Activated CD8-positive, alpha-beta memory T cell treated with anti-CD3 and anti-CD28 coated beads, Interleukin-2, amount 50 U/mL, for 4 hours (primary cell): ENCODE results near the gene PMP22.
"Not testable (repeated sequence)": the region's sequence is repeated elsewhere in the genome, so short reads cannot be mapped to it uniquely, and the experiment has no call there.

ENCODE experiments used
- DNase-seq: peaks from one replicate; pipeline ENCODE4 v3.0.0-alpha.2; 2020

PMP22 gene

DNA sequence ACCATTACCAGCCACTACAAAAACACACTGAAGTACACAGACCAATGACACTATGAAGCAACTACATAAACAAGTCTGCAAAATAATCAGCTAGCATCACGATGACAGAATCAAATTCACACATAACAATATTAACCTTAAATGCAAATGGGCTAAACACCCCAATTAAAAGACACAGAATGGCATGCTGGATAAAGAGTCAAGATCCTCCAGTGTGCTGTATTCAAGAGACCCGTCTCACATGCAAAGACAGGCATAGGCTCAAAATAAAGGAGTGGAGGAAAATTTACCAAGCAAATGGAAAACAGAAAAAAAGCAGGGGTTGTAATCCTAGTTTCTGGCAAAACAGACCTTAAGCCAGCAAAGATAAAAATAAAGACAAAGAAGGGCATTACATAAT, 64.6 kb downstream of the PMP22 start:
- DNase-seq: not testable (repeated sequence)

DNA sequence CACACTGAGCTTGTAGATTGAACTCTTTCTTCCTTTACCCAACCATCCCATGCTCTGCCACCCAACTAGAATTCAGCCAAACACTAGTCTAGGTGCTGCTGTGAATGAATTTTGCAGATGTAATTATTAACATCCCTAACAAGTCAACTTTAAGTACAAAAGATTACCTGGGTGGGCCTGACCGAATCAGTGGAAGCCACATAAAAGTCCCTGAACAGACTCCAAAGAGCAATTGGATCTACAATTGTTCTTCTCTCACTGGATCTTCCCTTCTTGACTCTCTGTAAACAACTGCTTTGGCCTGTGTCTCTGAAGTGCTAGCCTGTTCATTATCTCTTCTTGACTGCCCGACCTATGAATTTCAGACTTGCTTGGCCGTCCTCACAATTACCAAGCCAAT, 67.9 kb downstream of the PMP22 start:
- DNase-seq: no peak

DNA sequence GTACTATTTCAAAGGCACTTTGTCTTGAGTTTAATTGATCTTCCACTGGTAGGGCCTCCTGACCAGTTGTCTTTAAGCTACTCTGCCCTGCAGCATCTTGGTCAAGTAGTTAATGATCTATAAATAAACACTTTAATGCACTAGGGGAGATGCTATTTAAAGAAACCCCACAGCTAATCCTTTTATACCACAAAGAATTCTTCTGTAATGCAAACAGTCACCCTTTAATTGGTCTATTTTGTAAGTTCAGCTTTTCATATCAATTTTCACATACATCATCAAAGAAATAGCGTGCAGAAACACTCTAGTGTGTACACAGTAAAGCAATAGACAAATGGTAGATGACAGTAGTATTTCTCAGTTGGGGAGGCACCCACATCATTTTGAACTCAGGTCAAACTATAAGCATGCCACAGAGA, 70.3 kb downstream of the PMP22 start:
- no peak for DNase-seq

DNA sequence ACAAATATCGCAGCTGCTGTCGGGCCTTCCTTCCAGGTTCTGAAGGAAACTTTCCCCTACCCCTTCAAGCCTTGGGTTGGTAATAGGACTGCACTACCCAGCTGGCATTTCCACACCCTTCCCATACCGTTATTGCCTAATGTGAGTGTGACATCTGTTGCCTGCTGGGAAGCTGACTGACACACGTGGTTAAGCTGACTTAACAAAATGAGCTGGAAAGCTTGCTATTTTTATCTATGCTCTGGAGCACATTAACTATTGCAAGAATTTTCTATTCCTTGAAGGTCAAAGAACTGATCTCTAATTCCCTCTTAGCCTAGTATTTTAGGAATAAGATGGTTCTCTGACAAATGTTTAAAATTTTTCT, 79.5 kb downstream of the PMP22 start:
- DNase-seq: no peak

DNA sequence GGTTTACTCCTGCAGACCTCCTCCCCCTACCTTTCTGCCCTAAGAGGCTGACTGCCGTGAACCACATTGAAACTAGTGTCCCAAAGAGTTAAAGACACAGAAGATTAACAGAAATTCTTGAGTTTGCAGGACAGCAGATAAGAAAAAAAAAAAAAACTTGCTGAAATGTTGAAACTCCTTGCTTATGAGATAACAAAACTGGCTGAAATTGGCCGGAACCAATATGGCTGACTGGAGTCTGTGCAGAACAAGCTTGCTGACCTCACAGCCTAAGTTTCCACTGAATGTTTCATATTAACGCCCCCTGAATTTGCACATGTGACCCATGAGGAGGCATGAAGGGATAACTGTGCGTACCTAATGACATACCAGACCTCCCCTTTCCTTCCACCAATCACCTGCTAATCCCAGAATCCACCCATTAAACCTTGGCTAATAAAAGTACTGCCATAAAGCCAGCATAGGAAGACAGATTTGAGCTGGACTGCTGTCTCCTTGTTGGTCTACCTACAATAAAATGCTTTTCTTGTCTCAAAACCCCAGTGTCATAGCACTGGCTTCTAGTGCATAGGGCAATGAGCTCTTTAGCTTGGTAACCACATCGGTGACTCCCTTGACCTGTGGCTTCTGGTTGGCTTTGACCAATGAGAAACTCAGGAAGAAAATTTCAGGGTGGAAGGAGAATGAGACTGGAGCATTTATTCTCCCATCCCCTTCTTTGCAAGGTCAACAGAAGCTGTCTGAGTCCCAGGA, 80.1 kb downstream of the PMP22 start:
- no peak for DNase-seq

DNA sequence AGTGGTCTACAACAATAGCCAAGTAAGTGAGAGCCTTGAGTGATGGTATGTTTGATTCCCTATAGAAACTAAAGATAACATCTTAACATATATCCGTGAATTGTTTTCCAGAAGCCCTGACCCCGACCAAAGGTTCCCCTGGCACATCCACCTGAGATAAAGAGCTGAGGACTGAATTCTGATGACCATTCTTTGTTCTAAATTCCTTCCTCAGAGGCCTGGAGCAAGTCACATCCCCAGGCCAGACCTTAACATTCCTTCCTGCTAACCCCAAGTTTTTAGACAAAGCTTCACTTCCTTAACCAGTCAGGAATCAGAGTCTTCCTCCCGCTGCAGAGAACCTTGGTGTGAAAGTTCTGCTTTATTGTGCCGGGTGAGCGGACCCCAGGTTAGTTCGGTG, 83.3 kb downstream of the PMP22 start:
- no peak for DNase-seq

DNA sequence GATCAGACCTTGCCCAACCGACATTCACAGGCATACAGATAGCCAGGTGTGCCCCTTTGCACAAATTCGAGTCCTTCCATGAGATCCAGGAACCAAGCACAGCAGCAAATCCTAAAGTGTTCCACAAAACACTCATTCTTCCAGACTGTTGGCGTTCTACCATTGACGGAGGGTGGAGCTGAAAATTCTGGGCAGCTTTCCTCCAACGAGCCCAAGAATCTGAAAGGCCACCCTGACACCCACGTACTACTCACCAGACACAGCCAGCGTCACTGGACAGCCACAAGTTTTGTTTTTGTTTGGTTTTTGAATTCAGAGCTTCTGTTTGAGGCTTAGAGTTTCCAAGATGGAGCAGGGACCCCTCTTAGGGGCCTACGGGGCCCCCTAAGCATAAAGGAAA, 83.8 kb downstream of the PMP22 start:
- DNase-seq: no peak

DNA sequence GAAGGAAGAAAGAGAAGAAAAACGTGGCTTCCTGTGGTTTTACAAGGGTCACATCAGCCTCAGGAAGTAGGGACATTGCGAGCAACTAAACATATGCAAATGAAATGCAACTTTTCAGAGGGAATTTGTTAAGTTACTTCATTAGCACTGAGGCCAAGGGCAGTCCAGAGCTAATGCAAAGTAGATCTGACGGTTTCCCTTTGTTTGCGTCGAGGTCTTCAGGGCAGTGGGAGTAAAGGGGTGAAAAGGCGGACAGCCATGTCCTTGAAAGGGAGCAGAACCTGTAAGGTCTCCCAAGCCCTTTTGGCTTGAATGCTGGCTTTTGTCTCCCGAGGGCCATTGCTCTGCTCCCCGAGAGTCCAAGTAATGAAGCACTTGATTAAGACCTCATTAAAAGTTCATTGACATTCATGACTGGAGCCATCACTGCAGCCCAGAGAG, 85.0 kb downstream of the PMP22 start:
- no peak for DNase-seq
